HG03460 (cell line): ENCODE measurements around the gene PTX4.

Experiments used
- ATAC-seq: cut with Tn5 transposase; IDR thresholded peaks from one replicate; pipeline ENCODE4 v1.9.1; 2021; ENCODE audit not compliant: unreplicated experiment

Gene PTX4

GRCh38 chr16:1488619-1489018, at the start of gene PTX4:
TSS of gene PTX4 (minus strand) at chr16:1488944. CDS start at chr16:1488909, 35 bp downstream.
- ATAC-seq, result no peak

GRCh38 chr16:1537763-1538289, 49.1 kb upstream of the PTX4 start:
- no peak for ATAC-seq

GRCh38 chr16:1537138-1537577, 48.4 kb upstream of the PTX4 start:
- no peak for ATAC-seq

GRCh38 chr16:1536601-1537000, 47.9 kb upstream of the PTX4 start:
- ATAC-seq, result no peak

- ATAC-seq, result no peak
Measured at GRCh38 chr16:1535391-1536291, 46.9 kb upstream of the PTX4 start.

GRCh38 chr16:1534021-1535020, 45.6 kb upstream of the PTX4 start:
- no peak for ATAC-seq

- no peak for ATAC-seq
Measured at GRCh38 chr16:1533443-1533951, 44.8 kb upstream of the PTX4 start, which contains the start of gene TMEM204. TSS of gene TMEM204 (plus strand) at chr16:1533666. CDS start at chr16:1534276, 610 bp downstream.

- no peak for ATAC-seq
Measured at GRCh38 chr16:1532771-1533170, 44.0 kb upstream of the PTX4 start.

GRCh38 chr16:1532081-1532760, 43.5 kb upstream of the PTX4 start:
- ATAC-seq, result no peak

GRCh38 chr16:1531638-1531910, 42.8 kb upstream of the PTX4 start:
- ATAC-seq, result no peak

- no peak for ATAC-seq
Measured at GRCh38 chr16:1530883-1531637, 42.3 kb upstream of the PTX4 start.

- no peak for ATAC-seq
Measured at GRCh38 chr16:1530349-1530882, 41.7 kb upstream of the PTX4 start.

- ATAC-seq, result no peak
Measured at GRCh38 chr16:1528921-1529537, 40.3 kb upstream of the PTX4 start.

GRCh38 chr16:1527836-1528811, 39.4 kb upstream of the PTX4 start:
- ATAC-seq, result no peak

- ATAC-seq, result no peak
Measured at GRCh38 chr16:1526608-1527555, 38.1 kb upstream of the PTX4 start.

GRCh38 chr16:1525871-1526607, 37.3 kb upstream of the PTX4 start:
- ATAC-seq, result no peak
